Kidney (tissue), 14 donors: Measurements from ENCODE around the gene RBBP8NL. TPM values are rescaled to one million over a fixed set of nuclear protein-coding genes. Genes with fewer than 3 reads are reported as not detected.

Source experiments
- DNase-seq, 5 donors: peaks; one replicate each; pipeline ENCODE4 v3.0.0-alpha.2; 2013 to 2020
- FAIRE-seq: peaks from 2 replicates; lab custom pipeline; 2012; peaks lifted over from hg19 to GRCh38; lab: Jason Lieb, UNC
- H3K27ac ChIP-seq, 2 donors: one replicate each; pipeline ENCODE4 v1.7.0; 2013; ENCODE audit warnings: low read depth in 2 of 2, low read length in 2 of 2, inconsistent platforms in 1 of 2
- H3K27me3 ChIP-seq: one replicate; pipeline ENCODE4 v1.7.1; 2013; ENCODE audit warnings: low read length, inconsistent platforms; ENCODE audit not compliant: control insufficient read depth, insufficient read depth
- H3K36me3 ChIP-seq, 3 donors: one replicate each; pipeline versions ENCODE4 v1.7.0 to v1.7.1; 2013; ENCODE audit warnings: low read length in 3 of 3, control low read depth in 1 of 3, inconsistent platforms in 1 of 3; ENCODE audit not compliant: insufficient read depth in 3 of 3, control insufficient read depth in 2 of 3
- H3K4me1 ChIP-seq, 3 donors: one replicate each; pipeline versions ENCODE4 v1.7.0 to v1.7.1; 2013; ENCODE audit warnings: low read length in 3 of 3, inconsistent platforms in 1 of 3, low read depth in 1 of 3; ENCODE audit not compliant: control insufficient read depth in 2 of 3, insufficient read depth in 2 of 3
- H3K4me3 ChIP-seq, 3 donors: one replicate each; pipeline versions ENCODE4 v1.7.0 to v1.8.1; 2013; ENCODE audit warnings: low read length in 3 of 3, control low read depth in 1 of 3, inconsistent platforms in 1 of 3
- H3K9ac ChIP-seq, 3 donors: one replicate each; pipeline versions ENCODE4 v1.7.0 to v1.7.1; 2013; ENCODE audit warnings: low read length in 3 of 3, control low read depth in 1 of 3, inconsistent platforms in 1 of 3
- H3K9me3 ChIP-seq, 3 donors: one replicate each; pipeline versions ENCODE4 v1.7.0 to v1.7.1; 2013; ENCODE audit warnings: low read length in 3 of 3, control low read depth in 1 of 3, inconsistent platforms in 1 of 3; ENCODE audit not compliant: control insufficient read depth in 2 of 3, insufficient read depth in 1 of 3
- CTCF ChIP-seq: IDR thresholded peaks from 3 replicates; pipeline ENCODE4 v1.5.1; 2012; ENCODE audit warnings: mild to moderate bottlenecking, moderate library complexity, borderline replicate concordance; ENCODE audit not compliant: insufficient read depth; ENCODE audit errors: extremely low read depth
- intact Hi-C: fragments of 100-400 bp; cut with DNase I; formaldehyde crosslinking; loops from one replicate; pipeline ENCODE4 v1.11.1; 2022
- polyA plus RNA-seq: library from polyadenylated mRNA; stranded (reverse); fragments of 350-450 nt; fragmentation: Illumina TruSeq; extraction: RNeasy Lipid Tissue Mini Kit (QIAGEN cat#74804); gene quantifications from one replicate; pipeline ENCODE4 v1.2.3, GENCODE V29; 2014; ENCODE audit warnings: low read depth, low replicate concordance; ENCODE audit not compliant: insufficient read depth
- total RNA-seq: library from RNA; stranded (reverse); fragmentation: NEBNext Ultra II Directional; extraction: Animal tissue kit (Norgen Biotek cat#: 25700); gene quantifications from one replicate; pipeline ENCODE4 v1.2.1, GENCODE V29; 2021
- donor health status: control.
- donor health status: control.
- donor health status: control.
- donor health status: control.
- donor health status: control.
- donor health status: DM: yes; HTN: yes; CAD: no.
- donor health status: Normal renal cell carcinoma (clear cell type).

The RBBP8NL gene
- total and polyA plus RNA-seq, 2 donors from 2014 or later = 0.13 to 1.5 TPM

GRCh38 chr20:62392621-62393334 is 34.6 kb downstream of the RBBP8NL start:
- intact Hi-C loops = no loop called here
- Histone ChIP-seq H3K9ac (no peak overlapping the region), H3K9me3 (no peaks in the 10 kb centered on the region), H3K4me1 (peaks cover 0 to 9% (median 4%) of the 10 kb centered on the region in 3 donors), H3K36me3 (peaks cover 3 to 12% (median 5%) of the 10 kb centered on the region in 3 donors), H3K27ac (no peak overlapping the region), H3K27me3 (no peaks in the 10 kb centered on the region), H3K4me3 (no peak overlapping the region)
- no peak for FAIRE-seq
- no peak for TF ChIP-seq CTCF
- no peak for DNase-seq

- TF ChIP-seq CTCF = no peak
Observed at GRCh38 chr20:62392077-62392418, 35.3 kb downstream of the RBBP8NL start.

DNA sequence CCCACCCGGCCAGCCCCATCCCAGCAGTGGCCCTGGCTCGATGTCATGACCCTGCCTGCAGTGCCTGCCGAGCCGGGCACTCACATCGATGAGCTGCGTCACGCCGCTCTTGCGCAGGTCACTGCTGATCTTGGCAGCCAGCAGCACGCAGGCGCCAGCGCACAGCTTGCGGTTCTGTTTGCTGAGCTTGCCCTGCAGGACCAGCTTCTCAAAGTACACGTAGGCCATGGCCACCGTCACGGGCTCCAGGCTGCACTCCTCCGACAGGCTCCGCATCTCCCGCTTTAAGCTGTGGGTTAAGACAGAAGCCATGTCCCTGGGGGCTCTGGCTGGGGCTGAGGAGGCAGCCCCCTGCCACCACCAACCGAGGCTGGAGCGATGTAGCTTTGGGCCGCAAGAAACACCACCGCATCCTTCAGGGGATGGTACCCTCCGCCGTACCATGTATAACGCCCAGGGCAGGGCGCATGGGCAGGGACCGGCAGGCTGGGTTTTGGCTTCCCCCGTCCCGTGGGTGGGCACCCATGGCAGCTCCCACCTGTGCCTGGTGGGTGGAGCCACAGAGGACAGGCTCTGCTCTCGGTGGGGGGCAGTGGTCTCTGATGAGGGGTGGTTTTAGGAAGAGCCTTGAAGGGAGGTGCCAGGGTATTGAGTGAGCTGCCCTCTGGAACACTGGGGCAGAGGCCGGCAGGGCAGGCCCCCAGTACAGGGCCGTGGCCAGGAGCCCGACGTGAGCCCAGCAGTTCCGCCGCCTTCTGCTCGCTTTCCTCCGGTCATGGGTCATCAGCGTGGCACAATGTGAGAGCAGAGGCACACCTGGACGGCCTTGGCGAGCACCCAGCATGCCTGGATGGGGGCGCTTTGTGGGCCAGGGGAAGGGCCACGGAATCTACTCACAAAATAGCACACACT is 35.9 kb downstream of the RBBP8NL start:
- no peak overlapping the region for H3K9ac ChIP-seq
- H3K4me3 ChIP-seq = no peak overlapping the region
- H3K9me3 ChIP-seq = no peaks in the 10 kb centered on the region
- H3K27ac ChIP-seq = no peak overlapping the region
- FAIRE-seq (no peak), DNase-seq (no peak)
- TF ChIP-seq CTCF = no peak
- no peaks in the 10 kb centered on the region for H3K27me3 ChIP-seq
- H3K36me3 ChIP-seq = peaks cover 3 to 12% (median 5%) of the 10 kb centered on the region in 3 donors
- intact Hi-C loops = no loop called here
- peaks cover 0 to 13% (median 8%) of the 10 kb centered on the region in 3 donors for H3K4me1 ChIP-seq

More at GRCh38 chr20:62392077-62392418, 35.3 kb downstream of the RBBP8NL start:
- no peak overlapping the region for H3K9ac ChIP-seq
- intact Hi-C loops = no loop called here
- DNase-seq = no peak
- H3K27ac ChIP-seq = no peak overlapping the region
- FAIRE-seq = no peak
- H3K27me3 ChIP-seq = no peaks in the 10 kb centered on the region
- H3K4me1 ChIP-seq = peaks cover 0 to 13% (median 8%) of the 10 kb centered on the region in 3 donors
- H3K36me3 ChIP-seq = peaks cover 3 to 12% (median 5%) of the 10 kb centered on the region in 3 donors
- H3K9me3 ChIP-seq = no peaks in the 10 kb centered on the region
- no peak overlapping the region for H3K4me3 ChIP-seq
